ENCODE measurements around the gene MAP1LC3A. TPM values are rescaled to one million over a fixed set of nuclear protein-coding genes. Genes with fewer than 3 reads are reported as not detected.

MAP1LC3A gene
- total RNA-seq, 3 donors from 2014 or later (not counting 1 experiment from before 2014, with no cell fraction given): 12.7 to 20.4 (median 19.8) TPM

- DNase-seq (no peak), ATAC-seq (no peak)
- Mint-ChIP-seq H3K4me1 (peaks cover 35 to 37% of the 10 kb centered on the region in 2 donors), H3K9me3 (no peaks in the 10 kb centered on the region), H3K4me3 (peak overlapping the region; percentile 73), H3K36me3 (no peaks in the 10 kb centered on the region), H3K27ac (peak overlapping the region; percentile 75 to 82), H3K27me3 (ENCODE audit: low read depth in 2 of 2) (no peaks in the 10 kb centered on the region)
- H3K9me3 ChIP-seq (ENCODE audit: control insufficient read depth, insufficient read depth, low read length): no peaks in the 10 kb centered on the region
- no peaks in the 10 kb centered on the region for H3K27me3 ChIP-seq (ENCODE audit: control insufficient read depth, insufficient read depth, low read length)
- 96% methylated on average over 3 of the region's 3 CpGs for WGBS (ENCODE audit: insufficient coverage)
- peaks cover 21% of the 10 kb centered on the region for H3K4me1 ChIP-seq (ENCODE audit: control insufficient read depth, insufficient read depth, low read length)
- H3K4me3 ChIP-seq (ENCODE audit: low read length): no peak overlapping the region
- no peak for TF ChIP-seq CTCF (IDR thresholded peaks at IDR 0.05)
- H3K36me3 ChIP-seq (ENCODE audit: control insufficient read depth, insufficient read depth, low read length): peaks cover 66% of the 10 kb centered on the region
- intact Hi-C loops (cut with micrococcal nuclease): loop anchor here (10.0 kb wide), 1 partner anchor 175 kb away; the partner anchor contains the start of gene TP53INP2
- no peak overlapping the region for H3K27ac ChIP-seq (ENCODE audit: low read length)
Measured at GRCh38 chr20:34529742-34530141, 28.8 kb upstream of the MAP1LC3A start.

GRCh38 chr20:34530342-34530741 lies 28.2 kb upstream of the MAP1LC3A start:
- Mint-ChIP-seq H3K36me3 (no peaks in the 10 kb centered on the region), H3K27me3 (ENCODE audit: low read depth in 2 of 2) (no peaks in the 10 kb centered on the region), H3K4me1 (peaks cover 32 to 34% of the 10 kb centered on the region in 2 donors), H3K9me3 (no peaks in the 10 kb centered on the region), H3K4me3 (peak overlapping the region; percentile 73), H3K27ac (peak overlapping the region; percentile 75 to 82)
- no peak overlapping the region for H3K4me3 ChIP-seq (ENCODE audit: low read length)
- H3K27ac ChIP-seq (ENCODE audit: low read length): no peak overlapping the region
- no peaks in the 10 kb centered on the region for H3K9me3 ChIP-seq (ENCODE audit: control insufficient read depth, insufficient read depth, low read length)
- no peak for TF ChIP-seq CTCF (IDR thresholded peaks at IDR 0.05)
- DNase-seq: no peak
- H3K36me3 ChIP-seq (ENCODE audit: control insufficient read depth, insufficient read depth, low read length): peaks cover 67% of the 10 kb centered on the region
- peak; percentile 56 to 82 (median 75) for ATAC-seq
- 39% methylated on average over 5 of the region's 5 CpGs for WGBS (ENCODE audit: insufficient coverage)
- H3K27me3 ChIP-seq (ENCODE audit: control insufficient read depth, insufficient read depth, low read length): no peaks in the 10 kb centered on the region
- H3K4me1 ChIP-seq (ENCODE audit: control insufficient read depth, insufficient read depth, low read length): peaks cover 21% of the 10 kb centered on the region
- intact Hi-C loops (cut with micrococcal nuclease): loop anchor here (10.0 kb wide), 1 partner anchor 174 kb away; the partner anchor contains the start of gene TP53INP2

GRCh38 chr20:34531608-34532265 lies 26.8 kb upstream of the MAP1LC3A start:
- Histone ChIP-seq H3K4me1 (ENCODE audit: control insufficient read depth, insufficient read depth, low read length) (peaks cover 21% of the 10 kb centered on the region), H3K27me3 (ENCODE audit: control insufficient read depth, insufficient read depth, low read length) (no peaks in the 10 kb centered on the region), H3K4me3 (ENCODE audit: low read length) (no peak overlapping the region), H3K36me3 (ENCODE audit: control insufficient read depth, insufficient read depth, low read length) (peaks cover 66% of the 10 kb centered on the region), H3K27ac (ENCODE audit: low read length) (no peak overlapping the region), H3K9me3 (ENCODE audit: control insufficient read depth, insufficient read depth, low read length) (no peaks in the 10 kb centered on the region)
- peak overlapping the region; percentile 75 to 82 for H3K27ac Mint-ChIP-seq
- no peak for DNase-seq
- H3K9me3 Mint-ChIP-seq: no peaks in the 10 kb centered on the region
- no peak for ATAC-seq
- intact Hi-C loops (cut with micrococcal nuclease): loop anchor here (10.0 kb wide), 1 partner anchor 173 kb away; the partner anchor contains the start of gene TP53INP2
- H3K36me3 Mint-ChIP-seq: no peaks in the 10 kb centered on the region
- H3K4me3 Mint-ChIP-seq: peak overlapping the region; percentile 8
- H3K4me1 Mint-ChIP-seq: peaks cover 29 to 32% of the 10 kb centered on the region in 2 donors
- TF ChIP-seq CTCF (IDR thresholded peaks at IDR 0.05): no peak
- 93% methylated on average over 8 of the region's 8 CpGs for WGBS (ENCODE audit: insufficient coverage)
- H3K27me3 Mint-ChIP-seq (ENCODE audit: low read depth in 2 of 2): no peaks in the 10 kb centered on the region
